Mesenteric fat pad (tissue), 1 donor: Measurements from ENCODE around the gene PLIN4. TPM values are rescaled to one million over a fixed set of nuclear protein-coding genes. Genes with fewer than 3 reads are reported as not detected.

Experiments used
- DNase-seq: peaks from one replicate; pipeline ENCODE4 v3.0.0-alpha.2; 2020; ENCODE audit warnings: low spot score
- total RNA-seq: library from RNA; stranded (reverse); fragmentation: NEBNext Ultra II Directional; extraction: Animal tissue kit (Norgen Biotek cat#: 25700); gene quantifications from one replicate; pipeline ENCODE4 v1.2.1, GENCODE V29; 2021
- donor health status: DM: yes; HTN: yes; CAD: no.

The PLIN4 gene
- total RNA-seq, 1 donor from 2014 or later = 2,078 TPM

- DNase-seq = no peak
These were observed 25.0 kb downstream of the PLIN4 start for GRCh38 chr19:4493104-4493928.

- no peak for DNase-seq
These were observed 25.8 kb downstream of the PLIN4 start for GRCh38 chr19:4492337-4493103.

GRCh38 chr19:4491446-4491845, 26.8 kb downstream of the PLIN4 start:
- no peak for DNase-seq

- no peak for DNase-seq
These were observed 29.8 kb downstream of the PLIN4 start for GRCh38 chr19:4488496-4488895.

DNA sequence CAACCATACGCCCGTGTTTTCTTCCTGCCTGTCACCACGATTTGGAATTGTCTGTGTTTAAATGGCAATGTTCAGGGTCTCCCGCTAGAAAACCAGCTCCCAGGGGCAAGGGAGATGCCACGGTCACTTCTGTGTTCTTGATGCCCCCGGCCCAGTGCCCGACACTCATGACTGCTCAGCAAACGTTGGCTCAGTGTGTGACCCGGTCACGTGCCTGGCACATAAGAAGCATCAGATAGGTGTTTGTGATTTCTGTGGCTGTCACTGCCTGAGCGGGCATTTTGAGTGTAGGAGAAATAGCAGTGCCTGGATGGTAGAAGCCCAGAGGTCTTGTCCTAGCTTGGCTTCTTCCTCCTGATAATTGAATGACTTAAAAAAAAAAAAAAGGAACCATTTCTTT, 30.7 kb downstream of the PLIN4 start:
- DNase-seq = no peak

DNA sequence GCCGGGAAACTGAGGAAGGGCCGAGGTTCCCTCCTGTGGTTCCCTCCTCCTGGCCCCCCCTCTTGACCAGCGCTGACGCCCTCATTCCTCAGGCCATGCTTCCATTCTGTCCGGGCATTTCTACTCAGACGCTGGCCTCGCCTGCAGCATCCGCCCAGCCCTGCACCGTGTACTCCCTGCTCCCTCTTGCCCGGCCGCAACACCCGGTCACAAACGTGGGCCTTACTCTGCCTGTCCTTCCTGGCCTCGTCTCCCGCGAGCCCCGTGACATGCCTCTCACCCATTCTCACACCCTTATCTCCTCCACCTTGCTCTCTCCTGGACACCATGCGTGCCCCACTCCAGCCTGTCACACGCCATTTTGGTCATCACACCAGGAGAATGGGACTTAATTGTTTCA, 34.9 kb downstream of the PLIN4 start:
- no peak for DNase-seq

- no peak for DNase-seq
These were observed 35.4 kb downstream of the PLIN4 start for GRCh38 chr19:4482721-4483364.

GRCh38 chr19:4477034-4477801, 41.1 kb downstream of the PLIN4 start:
- DNase-seq = no peak

DNA sequence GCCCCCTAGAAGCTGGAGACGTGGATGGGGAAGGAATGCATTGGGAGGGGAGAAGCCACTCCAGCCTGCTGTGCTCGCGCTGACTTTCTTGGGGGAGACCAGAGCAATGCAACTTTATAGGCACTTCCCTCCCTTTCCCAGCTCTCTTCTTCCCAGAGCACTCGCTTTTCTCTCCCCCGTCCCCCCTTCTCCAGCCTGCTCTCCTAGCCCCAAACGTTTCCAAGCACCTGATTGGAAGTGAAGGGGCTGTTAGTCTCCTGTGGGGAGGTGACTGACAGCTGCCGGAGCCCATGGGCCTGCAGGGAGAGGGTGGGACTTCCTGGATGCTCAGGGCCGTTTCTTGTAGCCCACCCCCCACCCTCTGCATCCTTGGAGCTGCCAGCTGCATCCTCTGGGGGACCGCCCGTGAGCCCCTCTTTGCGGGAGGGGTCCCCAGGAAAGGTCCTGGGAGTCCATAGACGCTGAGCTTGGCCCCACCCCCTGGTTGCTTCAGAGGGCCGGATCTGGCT, 43.7 kb downstream of the PLIN4 start:
- no peak for DNase-seq

DNA sequence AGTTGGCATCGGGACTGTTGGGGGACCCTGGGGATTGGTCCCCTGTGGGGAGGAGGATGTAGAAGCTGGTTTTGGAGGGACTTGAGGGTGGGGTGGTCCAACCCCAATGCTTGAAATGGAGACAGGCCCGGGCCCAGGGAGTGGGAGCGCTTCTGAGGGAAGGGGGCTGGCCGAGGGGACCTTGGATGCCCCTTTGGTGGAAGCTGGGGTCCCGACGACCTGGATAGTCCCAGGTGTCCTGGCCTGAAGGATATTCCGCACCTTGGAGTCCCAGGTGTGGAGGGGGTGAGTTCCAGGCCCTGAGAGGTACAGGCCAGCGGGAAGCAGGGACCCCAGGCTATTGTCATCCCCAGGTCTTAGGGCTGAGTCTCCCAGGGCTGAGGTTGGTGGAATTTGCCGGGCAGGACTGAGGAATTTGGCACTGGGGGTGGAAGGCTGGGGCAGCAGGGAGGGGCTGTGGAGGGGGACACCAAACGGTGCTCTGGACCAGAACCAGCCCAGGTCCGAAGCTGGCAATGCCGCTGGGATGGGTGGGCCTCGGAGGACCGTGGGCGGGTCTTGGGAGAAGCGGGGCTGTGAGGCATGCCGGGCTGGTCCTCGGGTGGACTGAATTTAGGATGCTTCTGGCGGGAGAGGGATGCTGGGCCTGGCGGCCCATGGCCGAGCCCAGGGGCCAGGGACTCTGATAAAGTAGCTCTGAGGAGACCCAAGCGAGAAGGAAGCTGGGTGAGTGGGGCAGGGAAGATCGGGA, 44.3 kb downstream of the PLIN4 start:
- no peak for DNase-seq

DNA sequence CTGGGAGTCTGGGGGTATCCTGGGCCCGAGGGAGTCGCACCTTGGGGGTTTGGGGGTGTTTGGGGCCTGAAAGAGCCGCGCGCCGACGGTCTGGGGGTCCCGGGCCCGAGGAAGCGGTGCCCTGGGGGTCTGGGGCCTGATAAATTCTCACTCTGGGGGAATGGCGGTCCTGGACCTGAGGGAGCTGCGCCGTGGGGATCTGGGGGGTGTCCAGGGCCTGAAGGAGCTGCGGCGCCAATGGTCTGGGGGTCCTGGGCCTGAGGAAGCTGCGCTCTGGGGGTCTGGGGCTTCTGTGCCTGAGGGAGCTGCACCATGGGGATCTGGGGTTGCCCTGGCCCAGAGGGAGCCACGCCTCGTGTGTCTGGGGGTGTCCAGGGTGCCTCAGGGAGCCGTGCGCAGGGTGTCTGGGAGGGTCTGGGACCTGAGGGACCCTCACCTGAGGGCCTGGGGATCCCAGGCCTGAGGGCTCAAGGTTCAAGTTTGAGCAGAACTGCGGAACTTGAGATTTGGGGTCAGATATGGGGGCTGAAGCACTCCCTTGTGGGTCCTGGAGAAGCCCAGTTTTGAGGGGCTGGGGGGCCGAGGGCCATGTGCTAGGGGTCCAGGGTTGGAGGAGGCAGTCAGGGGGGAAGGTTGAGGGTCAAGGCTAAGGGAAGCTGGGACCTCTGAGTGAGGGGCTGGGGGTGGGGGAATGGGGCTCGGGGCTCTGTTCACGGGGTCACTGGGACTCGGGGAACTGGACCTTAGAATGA, 45.1 kb downstream of the PLIN4 start:
- DNase-seq = no peak

DNA sequence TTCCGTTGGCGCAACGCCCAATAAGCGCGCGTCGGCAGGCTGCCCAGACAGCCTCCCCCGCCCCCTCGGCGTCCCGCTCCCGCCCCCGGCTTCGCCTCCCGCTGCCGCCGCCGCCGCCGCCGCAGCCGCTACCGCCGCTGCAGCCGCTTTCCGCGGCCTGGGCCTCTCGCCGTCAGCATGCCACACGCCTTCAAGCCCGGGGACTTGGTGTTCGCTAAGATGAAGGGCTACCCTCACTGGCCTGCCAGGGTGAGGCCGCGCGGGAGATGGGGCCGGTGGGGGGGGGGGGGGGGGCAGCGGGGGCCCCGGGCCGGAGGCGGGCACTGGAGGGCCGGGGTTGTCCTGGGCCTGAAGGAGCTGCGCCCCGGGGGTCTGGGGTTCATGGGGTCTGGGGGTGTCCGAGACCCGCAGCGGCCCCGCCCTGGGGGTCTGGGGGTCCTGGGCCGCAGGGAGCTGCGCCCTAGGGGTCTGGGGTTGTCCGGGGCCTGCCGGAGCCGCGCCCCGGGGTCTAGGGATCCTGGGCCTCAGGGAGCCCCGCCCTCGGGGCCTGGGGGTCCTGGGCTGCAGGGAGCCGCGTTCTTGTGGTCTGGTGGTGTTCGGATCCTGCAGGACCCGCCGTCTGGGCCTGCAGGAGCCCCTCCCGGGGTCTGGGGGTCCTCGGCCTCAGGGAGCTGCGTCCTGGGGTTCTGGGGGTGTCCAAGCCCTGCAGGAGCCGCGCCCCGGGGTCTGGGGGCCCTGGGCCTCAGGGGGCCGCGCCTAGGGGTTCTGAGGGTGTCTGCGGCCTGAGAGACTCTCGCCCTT, 45.9 kb downstream of the PLIN4 start, which contains the start of gene HDGFL2:
TSS of gene HDGFL2 (plus strand) at position 124 of the 801 bp plus-strand sequence. CDS start at position 178, 54 bp downstream.
- peak; percentile 99 for DNase-seq

GRCh38 chr19:4471403-4472173, 46.7 kb downstream of the PLIN4 start:
- DNase-seq = peak; percentile 96

DNA sequence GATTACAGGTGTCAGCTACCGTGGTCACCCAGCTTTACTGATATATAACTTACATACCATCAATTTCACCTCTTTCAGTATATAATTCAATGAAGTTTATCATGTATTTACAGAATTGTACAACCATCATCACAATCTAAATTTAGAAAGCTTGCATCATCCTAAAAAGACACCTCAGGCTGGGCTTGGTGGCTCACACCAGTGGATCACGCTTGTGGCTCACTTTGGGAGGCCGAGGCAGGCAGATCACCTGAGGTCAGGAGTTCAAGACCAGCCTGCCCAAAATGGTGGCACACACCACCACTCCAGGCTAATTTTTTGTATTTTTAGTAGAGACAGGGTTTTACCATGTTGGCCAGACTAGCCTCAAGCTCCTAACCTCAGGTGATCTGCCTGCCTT, 50.5 kb downstream of the PLIN4 start:
- no peak for DNase-seq

- DNase-seq = no peak
These were observed 53.3 kb downstream of the PLIN4 start for GRCh38 chr19:4464815-4465581.

DNA sequence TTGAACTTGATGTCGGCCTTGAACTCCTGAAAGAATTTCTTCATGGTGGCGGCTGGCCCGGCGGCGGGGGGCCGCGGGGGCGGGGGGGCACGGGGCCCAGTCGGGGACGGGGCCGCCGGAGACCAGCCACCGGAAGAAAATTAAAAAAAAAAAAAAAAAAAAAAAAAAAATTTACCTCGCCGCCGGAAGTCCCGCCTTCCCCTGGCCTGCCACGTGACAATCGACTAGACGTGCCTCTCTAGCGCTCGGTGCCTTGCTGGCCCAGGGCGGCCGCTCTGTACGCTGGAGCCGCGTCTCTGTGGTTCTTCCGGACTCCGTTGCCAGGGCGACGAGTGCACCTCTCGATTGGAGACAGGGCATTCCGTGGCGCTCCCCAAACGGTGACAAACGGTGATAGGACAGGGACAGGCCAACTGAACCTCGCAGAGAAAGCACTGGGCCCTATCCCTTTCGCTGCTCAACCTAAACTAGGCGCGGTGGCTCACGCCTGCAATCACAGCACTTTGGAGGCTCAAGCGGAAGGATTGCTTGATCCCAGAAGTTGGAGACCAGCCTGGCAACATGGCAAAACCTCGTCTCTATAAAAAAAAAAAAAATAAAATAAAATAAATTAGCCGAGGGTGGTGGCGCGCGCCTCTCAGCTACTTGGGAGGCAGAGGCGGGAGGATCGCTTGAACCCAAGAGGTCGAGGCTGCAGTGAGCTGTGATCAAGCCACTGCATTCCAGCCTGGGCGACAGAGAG, 60.5 kb downstream of the PLIN4 start, which contains the start of gene UBXN6:
TSS of gene UBXN6 (minus strand) at position 141 of the 742 bp plus-strand sequence. CDS start at position 44, 97 bp downstream.
- DNase-seq = peak; percentile 97
